Measurements from ENCODE around the gene MTNR1A.

MTNR1A gene

DNA sequence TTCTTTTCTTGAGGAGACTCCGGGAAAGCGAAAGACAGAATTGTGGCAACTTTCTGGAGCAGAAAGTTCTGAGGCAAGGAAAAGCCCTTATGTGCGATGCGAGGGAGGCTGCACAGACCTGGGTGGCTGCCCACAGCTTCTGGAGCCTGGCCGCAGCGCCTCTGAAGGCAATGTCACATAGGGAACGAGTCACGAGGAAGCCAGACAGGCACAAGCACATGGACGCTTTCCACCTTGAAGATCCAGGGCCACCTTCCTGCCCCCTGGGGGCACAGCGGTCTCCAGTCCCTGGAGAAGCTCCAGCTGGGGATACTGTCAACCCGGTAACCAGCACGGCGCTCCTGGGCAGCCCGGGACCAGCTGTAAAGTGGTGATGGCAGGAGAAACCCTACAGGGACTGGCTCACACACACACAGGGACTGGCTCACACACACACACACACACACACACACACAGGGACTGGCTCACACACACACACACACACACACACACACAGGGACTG is 69.8 kb downstream of the MTNR1A start:
- ChIA-PET CTCF (no interaction called here), POLR2A (no interaction called here)
- no peak overlapping the region for H3K27ac ChIP-seq (ENCODE audit: extremely low read depth, low read depth, low read length)
- H3K9me3 ChIP-seq (ENCODE audit: control insufficient read depth, insufficient read depth, low read depth, low read length): no peaks in the 10 kb centered on the region
- H3K4me3 ChIP-seq (ENCODE audit: low read depth, low read length): peak overlapping the region; percentile 30
- no peaks in the 10 kb centered on the region for H3K36me3 ChIP-seq (ENCODE audit: control insufficient read depth in 2 of 2, insufficient read depth in 1 of 2, low read length in 2 of 2)
- H3K4me1 ChIP-seq (ENCODE audit: control insufficient read depth, insufficient read depth, low read length): no peaks in the 10 kb centered on the region
- TF ChIP-seq ZNF580 (tag by site-specific recombination; IDR thresholded peaks at IDR 0.05) (no peak), YY2 (tag by site-specific recombination; IDR thresholded peaks at IDR 0.05) (no peak), ZIC2 (tag by site-specific recombination; IDR thresholded peaks at IDR 0.05) (peak; percentile 39), ZBTB20 (tag by site-specific recombination; IDR thresholded peaks at IDR 0.05) (peak; percentile 97), ZSCAN4 (tag by site-specific recombination; IDR thresholded peaks at IDR 0.05) (peak; percentile 81), ZNF112 (tag by site-specific recombination; IDR thresholded peaks at IDR 0.05) (no peak), ZNF488 (tag by site-specific recombination; IDR thresholded peaks at IDR 0.05) (no peak), SCRT1 (tag by site-specific recombination; IDR thresholded peaks at IDR 0.05; ENCODE audit: borderline replicate concordance) (no peak), GLI2 (tag by site-specific recombination; IDR thresholded peaks at IDR 0.05; ENCODE audit: borderline replicate concordance, low read depth) (no peak), ZNF426 (tag by site-specific recombination; IDR thresholded peaks at IDR 0.05) (no peak)

DNA sequence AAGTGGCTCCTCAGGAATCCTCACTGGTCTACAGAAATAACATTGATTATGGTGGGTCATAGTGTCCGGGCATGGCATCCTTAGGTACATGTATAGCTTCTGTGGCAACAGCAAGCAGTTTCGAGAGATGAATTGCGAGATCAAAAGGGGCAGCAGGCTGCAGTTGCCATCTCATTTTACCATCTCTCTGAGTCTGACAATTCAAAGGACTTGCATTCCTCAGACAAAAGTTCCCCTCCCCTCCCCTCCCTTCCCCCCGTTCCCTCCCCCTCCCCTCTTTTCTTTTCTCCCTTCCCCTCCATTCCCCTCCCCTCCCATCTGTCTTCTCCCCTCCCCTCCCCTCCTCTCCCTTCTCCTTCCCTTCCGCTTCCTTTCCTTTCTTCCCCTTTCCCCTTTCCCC is 70.2 kb downstream of the MTNR1A start:
- no peak for TF ChIP-seq MEIS1 (CRISPR knock-in tag; IDR thresholded peaks at IDR 0.05; ENCODE audit: borderline replicate concordance)
- TF ChIP-seq IKZF3 (tag by site-specific recombination; IDR thresholded peaks at IDR 0.05): no peak
- no peaks in the 10 kb centered on the region for H3K36me3 ChIP-seq (ENCODE audit: control insufficient read depth in 2 of 2, insufficient read depth in 1 of 2, low read length in 2 of 2)
- no peaks in the 10 kb centered on the region for H3K9me3 ChIP-seq (ENCODE audit: control insufficient read depth, insufficient read depth, low read depth, low read length)
- H3K4me1 ChIP-seq (ENCODE audit: control insufficient read depth, insufficient read depth, low read length): no peaks in the 10 kb centered on the region
- no peak overlapping the region for H3K27ac ChIP-seq (ENCODE audit: extremely low read depth, low read depth, low read length)
- ChIA-PET POLR2A (no interaction called here), CTCF (no interaction called here)
- peak overlapping the region; percentile 30 for H3K4me3 ChIP-seq (ENCODE audit: low read depth, low read length)

DNA sequence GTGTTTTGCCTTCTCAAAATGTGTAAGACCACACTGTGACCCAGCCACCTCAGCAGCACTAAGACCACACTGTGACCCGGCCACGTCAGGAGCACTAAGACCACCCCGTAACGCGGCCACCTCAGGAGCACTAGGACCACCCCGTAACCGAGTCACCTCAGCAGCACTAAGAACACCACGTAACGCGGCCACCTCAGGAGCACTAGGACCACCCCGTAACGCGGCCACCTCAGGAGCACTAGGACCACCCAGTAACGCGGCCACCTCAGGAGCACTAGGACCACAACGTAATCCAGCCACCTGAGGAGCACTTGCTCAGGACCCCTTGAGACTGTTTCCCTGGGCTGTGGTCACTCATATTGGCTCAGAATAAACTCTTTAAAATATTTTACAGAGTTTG is 71.7 kb downstream of the MTNR1A start:
- Histone ChIP-seq H3K36me3 (ENCODE audit: control insufficient read depth in 2 of 2, insufficient read depth in 1 of 2, low read length in 2 of 2) (no peaks in the 10 kb centered on the region), H3K4me1 (ENCODE audit: control insufficient read depth, insufficient read depth, low read length) (no peaks in the 10 kb centered on the region), H3K27ac (ENCODE audit: extremely low read depth, low read depth, low read length) (no peak overlapping the region), H3K4me3 (ENCODE audit: low read depth, low read length) (no peak overlapping the region), H3K9me3 (ENCODE audit: control insufficient read depth, insufficient read depth, low read depth, low read length) (no peaks in the 10 kb centered on the region)
- POLR2A ChIA-PET: no interaction called here
- TF ChIP-seq ZNF558 (tag by site-specific recombination; IDR thresholded peaks at IDR 0.05) (no peak), ZNF837 (tag by site-specific recombination; IDR thresholded peaks at IDR 0.05) (no peak), ZEB2 (tag by site-specific recombination; IDR thresholded peaks at IDR 0.05) (no peak), ZBTB17 (tag by site-specific recombination; IDR thresholded peaks at IDR 0.05) (no peak), ZNF621 (tag by site-specific recombination; IDR thresholded peaks at IDR 0.05) (no peak), ZNF521 (tag by site-specific recombination; IDR thresholded peaks at IDR 0.05) (no peak), HOXA7 (CRISPR knock-in tag; IDR thresholded peaks at IDR 0.05; ENCODE audit: borderline replicate concordance) (no peak), ZNF501 (tag by site-specific recombination; IDR thresholded peaks at IDR 0.05) (no peak), ZNF48 (tag by site-specific recombination; IDR thresholded peaks at IDR 0.05) (no peak)
- TF ChIP-seq, protein P1, sequence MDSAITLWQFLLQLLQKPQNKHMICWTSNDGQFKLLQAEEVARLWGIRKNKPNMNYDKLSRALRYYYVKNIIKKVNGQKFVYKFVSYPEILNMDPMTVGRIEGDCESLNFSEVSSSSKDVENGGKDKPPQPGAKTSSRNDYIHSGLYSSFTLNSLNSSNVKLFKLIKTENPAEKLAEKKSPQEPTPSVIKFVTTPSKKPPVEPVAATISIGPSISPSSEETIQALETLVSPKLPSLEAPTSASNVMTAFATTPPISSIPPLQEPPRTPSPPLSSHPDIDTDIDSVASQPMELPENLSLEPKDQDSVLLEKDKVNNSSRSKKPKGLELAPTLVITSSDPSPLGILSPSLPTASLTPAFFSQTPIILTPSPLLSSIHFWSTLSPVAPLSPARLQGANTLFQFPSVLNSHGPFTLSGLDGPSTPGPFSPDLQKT (IDR thresholded peaks at IDR 0.05; ENCODE audit: borderline replicate concordance, low read depth, low read length): no peak
- CTCF ChIA-PET: interaction anchor here (0.6 kb wide), 1 partner anchor 268 kb away, joined by 4 read pairs; no protein-coding TSS in a partner anchor
